GM21576 (cell line): ENCODE results near the gene GNB1.
"Not testable (repeated sequence)": the region's sequence is repeated elsewhere in the genome, so short reads cannot be mapped to it uniquely, and the experiment has no call there.

Source experiments
- ATAC-seq: cut with Tn5 transposase; IDR thresholded peaks from one replicate; pipeline ENCODE4 v1.9.1; 2021; ENCODE audit warnings: mild to moderate bottlenecking, moderate library complexity; ENCODE audit not compliant: unreplicated experiment

The GNB1 gene

GRCh38 chr1:1892079-1892762, 1.3 kb upstream of the GNB1 start:
- no peak for ATAC-seq

GRCh38 chr1:1891349-1892078, 627 bp upstream of the GNB1 start:
- ATAC-seq: peak; percentile 26

- ATAC-seq: peak; percentile 16
These were observed 911 bp downstream of the GNB1 start for GRCh38 chr1:1889847-1890505.

GRCh38 chr1:1889090-1889750, 1.7 kb downstream of the GNB1 start:
- ATAC-seq: no peak

- not testable (repeated sequence) for ATAC-seq
These were observed 7.0 kb downstream of the GNB1 start for GRCh38 chr1:1883890-1884289.

GRCh38 chr1:1883092-1883873, 7.6 kb downstream of the GNB1 start:
- no peak for ATAC-seq

- no peak for ATAC-seq
These were observed 9.2 kb downstream of the GNB1 start for GRCh38 chr1:1881727-1882126.

GRCh38 chr1:1880617-1881312, 10.1 kb downstream of the GNB1 start:
- ATAC-seq: no peak

GRCh38 chr1:1879942-1880341, 10.9 kb downstream of the GNB1 start:
- no peak for ATAC-seq

- ATAC-seq: no peak
These were observed 12.9 kb downstream of the GNB1 start for GRCh38 chr1:1877865-1878436.

GRCh38 chr1:1876335-1876930, 14.5 kb downstream of the GNB1 start:
- no peak for ATAC-seq

- ATAC-seq: no peak
These were observed 15.0 kb downstream of the GNB1 start for GRCh38 chr1:1875932-1876331.

- ATAC-seq: no peak
These were observed 16.0 kb downstream of the GNB1 start for GRCh38 chr1:1874901-1875300.

- no peak for ATAC-seq
These were observed 17.7 kb downstream of the GNB1 start for GRCh38 chr1:1873186-1873585.

- no peak for ATAC-seq
These were observed 18.4 kb downstream of the GNB1 start for GRCh38 chr1:1872329-1872994.

- ATAC-seq: no peak
These were observed 21.4 kb downstream of the GNB1 start for GRCh38 chr1:1869469-1869868.

- no peak for ATAC-seq
These were observed 23.7 kb downstream of the GNB1 start for GRCh38 chr1:1867164-1867563.

GRCh38 chr1:1862905-1863547, 27.9 kb downstream of the GNB1 start:
- no peak for ATAC-seq
